Measurements from ENCODE around the gene ATP6V1B1.

DNA sequence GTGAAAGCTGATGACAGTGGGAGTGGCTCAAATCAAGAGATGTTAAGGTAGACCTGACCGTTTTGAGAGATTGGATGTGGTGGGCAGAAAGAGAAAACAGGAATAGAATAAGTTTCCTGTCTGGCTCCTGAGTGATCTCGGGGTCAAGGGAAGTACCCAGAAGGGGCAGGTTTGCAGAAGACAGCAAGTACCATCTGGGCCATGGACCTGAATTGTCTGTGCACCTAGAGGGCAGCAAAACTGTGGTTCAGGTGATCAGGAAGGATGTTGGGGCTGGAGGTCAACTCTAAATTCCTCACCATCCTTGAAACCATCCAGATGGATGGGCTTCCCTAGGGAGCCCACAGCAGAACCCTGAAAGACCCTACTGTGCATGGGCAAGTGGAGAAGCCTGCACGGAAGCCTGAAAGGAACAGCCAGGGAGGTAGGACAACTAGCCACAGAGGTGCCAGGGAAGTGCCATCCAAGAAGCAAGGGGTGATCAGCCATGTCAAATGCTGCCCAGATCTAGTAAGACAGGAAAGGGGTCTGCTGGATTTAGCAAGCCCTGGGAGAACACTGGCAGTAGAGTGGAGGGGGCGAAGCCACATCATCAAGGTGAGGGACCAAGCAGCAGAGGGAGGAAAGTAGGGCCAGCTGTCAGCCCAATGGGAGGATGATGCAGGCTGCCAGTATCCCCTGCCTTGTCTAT lies 50.9 kb downstream of the ATP6V1B1 start:
- TF ChIP-seq POLR2AphosphoS5 (IDR thresholded peaks at IDR 0.05; ENCODE audit: borderline replicate concordance, low read depth, low read length) (no peak), EZH2 (IDR thresholded peaks at IDR 0.05) (no peak), FOXP2 (optimal IDR thresholded peaks at IDR 0.05; ENCODE audit: control extremely low read depth, extremely low read length, insufficient read depth) (no peak)
